ENCODE results near the gene NACAD.

Gene NACAD

DNA sequence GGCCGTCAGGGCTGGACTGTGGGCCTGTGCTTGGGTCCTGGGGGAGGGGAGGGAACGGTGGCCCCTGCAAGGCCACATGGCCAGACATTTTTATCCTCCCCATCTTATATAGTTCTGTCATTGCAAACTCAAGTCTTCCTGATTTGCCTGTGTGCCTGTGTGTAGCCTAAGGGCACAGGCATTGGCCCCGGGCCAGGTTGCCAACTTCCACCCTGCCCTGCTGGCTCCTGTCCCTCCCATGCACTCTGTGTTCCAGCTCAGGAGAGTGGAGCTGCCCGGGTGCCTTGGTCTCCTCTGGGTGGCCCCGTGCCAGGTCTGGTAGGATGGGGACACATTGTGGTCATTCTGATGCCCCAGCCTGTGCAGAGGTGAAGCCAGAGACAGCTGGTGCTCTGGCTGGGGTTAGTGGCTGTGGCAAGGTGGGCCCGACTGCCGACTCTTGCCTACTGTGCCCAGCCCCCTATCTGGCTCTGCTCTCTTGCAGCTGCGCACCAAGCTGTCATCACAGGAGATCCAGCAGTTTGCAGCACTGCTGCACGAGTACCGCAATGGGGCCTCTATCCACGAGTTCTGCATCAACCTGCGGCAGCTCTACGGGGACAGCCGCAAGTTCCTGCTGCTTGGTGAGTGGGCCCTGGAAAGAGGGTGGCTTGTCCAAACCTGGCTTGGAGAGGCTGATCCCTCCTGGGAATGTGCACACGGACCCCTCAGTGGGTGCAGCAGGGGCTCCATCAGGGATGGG is 14.8 kb downstream of the NACAD start:
- no peak for DNase-seq (ENCODE audit: low read depth in 2 of 2)

DNA sequence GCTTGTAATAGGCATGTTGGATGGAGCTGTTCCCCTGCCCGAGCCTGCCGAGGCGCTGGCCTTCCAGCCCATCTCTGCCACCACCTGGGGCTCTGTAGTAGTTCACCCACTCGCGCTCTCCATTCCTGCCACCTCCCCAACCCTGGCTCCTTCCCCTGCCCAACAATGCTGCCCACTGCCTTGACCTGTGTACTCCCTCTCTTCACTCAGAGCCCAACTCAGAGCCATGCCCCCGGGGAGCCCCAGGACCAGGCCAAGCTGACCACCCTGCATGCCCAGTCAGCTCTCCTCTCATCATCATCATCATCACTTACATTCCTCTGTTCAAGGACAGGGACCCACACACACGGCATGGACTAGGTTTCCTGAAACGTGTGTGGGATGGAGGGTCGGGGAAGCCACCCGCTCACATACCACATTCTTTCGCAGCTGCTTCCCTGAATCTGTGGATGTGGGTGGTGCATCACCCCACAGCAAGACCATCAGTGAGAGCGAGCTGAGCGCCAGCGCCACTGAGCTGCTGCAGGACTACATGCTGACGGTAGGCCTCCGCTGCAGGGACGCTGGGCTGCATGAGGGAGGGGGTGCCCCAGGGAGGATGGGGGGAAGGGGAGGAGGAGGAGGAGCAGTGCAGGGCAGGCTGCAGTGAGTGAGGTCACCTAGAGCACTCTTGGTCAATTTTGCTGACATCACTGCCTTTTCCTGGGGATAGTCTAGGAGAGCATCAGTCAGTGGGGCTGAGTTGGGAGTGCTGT is 15.6 kb downstream of the NACAD start:
- no peak for DNase-seq (ENCODE audit: low read depth in 2 of 2)

DNA sequence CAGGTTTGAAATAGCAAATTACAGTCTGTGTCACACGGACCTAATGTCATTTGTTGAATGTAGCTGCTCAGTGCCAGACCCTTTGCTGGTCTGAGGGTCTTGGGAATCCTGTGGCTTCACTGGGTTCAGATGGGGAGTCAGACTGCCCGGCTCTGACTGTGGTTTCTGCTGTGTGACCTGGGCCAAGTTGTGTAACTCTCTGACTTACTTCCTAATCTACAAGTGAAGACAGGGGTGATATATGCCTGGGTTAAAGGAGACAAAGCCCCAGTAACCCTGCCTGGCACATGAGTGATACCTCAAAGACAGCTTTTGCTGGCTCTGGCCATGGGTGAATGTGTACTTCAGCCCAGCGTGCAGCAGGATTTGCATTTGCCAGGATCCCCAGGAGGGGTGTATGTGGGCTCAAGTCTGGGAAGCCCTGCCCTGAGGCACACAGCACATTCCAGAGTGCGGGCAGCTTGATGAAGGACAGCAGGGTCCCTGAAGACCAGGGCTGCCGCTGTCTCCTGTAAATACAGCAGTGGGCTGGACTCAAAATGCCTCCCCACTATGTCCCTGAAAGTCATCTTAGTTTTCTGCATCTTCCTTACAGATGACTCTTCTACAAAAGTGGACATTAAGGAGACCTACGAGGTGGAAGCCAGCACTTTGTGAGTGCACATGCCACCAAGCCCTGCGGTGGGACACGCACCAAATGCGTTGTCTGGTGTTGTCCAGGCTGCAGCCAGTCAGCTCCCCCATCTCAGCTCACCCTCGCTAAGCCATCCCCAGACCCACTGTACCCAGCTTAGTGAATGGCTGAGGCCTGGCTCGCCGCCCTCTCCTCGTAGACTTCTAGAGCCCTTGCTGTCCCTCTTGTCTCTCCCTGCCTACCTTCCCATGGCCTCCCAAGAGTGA is 16.4 kb downstream of the NACAD start:
- DNase-seq (ENCODE audit: low read depth in 2 of 2), result no peak

DNA sequence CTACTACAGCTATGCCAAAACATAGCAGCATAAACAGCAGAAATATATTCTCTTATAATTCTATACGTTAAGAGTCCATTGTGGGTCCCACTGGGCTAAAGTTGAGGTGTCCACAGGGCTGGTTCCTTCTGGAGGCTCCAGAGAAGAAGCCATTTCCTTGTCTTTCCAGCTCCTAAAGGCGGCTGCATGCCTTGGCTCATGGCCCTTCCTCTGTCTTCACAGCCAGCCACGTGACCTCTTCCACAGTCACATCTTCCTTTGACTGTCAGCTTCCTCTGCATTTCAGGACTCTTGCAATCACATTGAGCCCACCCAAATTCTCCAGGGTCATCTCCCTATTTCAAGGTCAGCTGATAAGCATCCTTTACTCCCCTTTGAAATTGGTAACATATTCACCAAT is 17.2 kb downstream of the NACAD start:
- DNase-seq (ENCODE audit: low read depth in 2 of 2), result no peak

DNA sequence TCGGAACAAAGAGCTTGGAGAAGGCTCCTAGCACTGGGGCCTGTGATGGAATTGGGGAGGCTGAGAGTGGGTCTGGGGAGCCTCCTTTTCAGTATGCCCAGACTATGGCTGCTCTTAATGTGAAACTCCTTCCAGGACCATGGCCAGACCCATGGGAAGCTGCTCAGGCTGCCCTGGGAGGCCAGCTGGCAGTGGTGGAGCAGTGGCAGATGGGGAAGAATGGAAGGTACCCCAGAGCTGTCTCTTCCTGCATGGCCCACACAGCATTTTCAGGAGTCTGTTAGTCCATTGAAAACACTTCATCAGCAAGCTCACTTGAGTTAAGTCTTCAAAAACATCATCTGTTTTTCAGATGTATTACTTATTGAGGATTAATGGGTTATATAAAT is 18.5 kb downstream of the NACAD start:
- no peak for DNase-seq (ENCODE audit: low read depth in 2 of 2)

DNA sequence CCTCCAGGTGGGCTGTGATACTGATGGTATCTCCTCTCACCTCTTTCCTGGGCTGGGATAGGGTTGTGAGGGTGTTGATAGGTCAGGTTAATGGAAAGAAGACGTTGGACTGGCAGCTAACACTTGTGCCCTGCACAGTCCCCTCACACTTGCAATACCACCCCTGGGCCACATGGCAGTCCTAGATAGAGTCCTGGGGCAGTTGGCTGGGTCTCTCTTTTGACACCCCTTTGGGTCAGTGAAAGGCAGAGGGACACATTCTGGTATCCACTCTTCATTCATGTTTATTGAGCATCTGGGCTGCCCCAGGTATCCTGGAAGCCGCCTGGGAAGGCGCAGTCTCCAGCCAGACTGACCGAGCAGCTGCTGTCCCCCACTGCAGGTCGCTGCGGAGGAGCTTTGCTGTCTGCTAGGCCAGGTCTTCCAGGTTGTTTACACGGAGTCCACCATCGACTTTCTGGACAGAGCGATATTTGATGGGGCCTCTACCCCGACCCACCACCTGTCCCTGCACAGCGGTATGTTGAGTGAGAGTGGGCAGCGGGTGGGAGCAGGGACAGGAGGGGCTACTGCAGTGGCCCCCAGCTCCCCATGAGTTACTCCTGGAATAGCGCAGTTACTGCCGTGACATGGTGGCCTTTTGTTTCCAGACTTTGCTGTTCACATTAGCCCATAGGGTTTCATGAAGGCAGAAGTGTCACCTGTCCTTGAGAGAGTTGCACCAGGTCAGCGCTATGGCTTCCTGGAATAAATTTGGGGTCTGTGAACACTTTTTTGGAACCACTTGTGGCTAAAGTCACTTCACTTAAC is 19.1 kb downstream of the NACAD start:
- DNase-seq (ENCODE audit: low read depth in 2 of 2), result no peak

DNA sequence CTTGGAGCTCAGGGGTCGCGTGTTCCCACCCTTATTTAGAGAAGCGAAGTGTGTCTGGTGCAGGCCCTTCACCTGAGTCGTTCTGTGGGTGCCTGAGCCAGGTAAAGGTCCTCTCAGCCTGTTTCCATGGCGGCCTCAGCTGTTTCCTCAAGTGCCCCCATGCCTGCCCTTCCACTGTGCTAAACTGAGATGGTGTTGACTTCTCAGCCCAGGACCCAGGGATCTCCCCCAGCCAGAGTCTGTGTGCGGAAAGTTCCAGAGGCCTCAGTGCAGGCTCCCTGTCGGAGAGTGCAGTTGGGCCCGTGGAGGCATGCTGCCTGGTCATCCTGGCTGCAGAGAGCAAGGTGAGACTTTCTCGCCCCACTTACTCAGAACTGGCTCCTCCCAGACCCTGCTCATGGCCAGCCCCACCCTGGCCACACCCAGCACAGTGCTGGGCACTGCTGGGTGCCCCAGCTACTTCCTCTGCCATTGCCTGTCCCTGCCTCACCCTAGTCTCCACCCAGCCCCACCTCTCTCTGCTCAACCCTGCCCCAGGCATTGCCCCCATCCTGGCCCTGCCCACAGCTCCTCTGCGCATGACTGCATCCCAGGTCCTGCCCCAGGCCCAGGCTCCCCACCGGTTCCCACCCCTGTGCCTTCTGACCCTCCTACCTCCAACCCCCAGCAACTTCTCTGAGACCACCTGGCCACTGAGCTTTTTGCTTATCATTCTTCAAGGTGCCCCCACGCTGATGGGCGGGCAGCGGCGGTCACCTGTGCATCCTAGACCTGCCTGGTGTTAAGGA is 20.3 kb downstream of the NACAD start:
- no peak for DNase-seq (ENCODE audit: low read depth in 2 of 2)

DNA sequence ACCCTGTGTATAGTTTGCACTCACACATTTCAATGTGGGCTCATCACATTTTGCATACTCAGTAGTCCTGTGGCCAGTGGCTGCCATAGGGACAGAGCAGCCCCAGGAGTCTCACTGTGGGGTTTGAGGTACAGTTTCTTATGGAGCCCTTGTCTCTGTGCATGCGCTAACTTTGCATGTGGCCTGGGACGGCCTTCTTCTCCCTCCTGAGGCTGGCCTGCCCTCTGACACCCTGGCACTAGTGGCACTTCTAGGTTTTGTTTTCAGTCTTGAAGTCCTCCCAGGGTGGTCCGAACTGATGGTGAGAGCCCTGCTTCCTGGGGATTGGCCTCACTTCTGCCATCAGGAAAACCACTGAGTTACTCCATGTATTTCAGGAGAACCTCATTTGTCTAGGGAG is 21.2 kb downstream of the NACAD start:
- DNase-seq (ENCODE audit: low read depth in 2 of 2), result no peak

DNA sequence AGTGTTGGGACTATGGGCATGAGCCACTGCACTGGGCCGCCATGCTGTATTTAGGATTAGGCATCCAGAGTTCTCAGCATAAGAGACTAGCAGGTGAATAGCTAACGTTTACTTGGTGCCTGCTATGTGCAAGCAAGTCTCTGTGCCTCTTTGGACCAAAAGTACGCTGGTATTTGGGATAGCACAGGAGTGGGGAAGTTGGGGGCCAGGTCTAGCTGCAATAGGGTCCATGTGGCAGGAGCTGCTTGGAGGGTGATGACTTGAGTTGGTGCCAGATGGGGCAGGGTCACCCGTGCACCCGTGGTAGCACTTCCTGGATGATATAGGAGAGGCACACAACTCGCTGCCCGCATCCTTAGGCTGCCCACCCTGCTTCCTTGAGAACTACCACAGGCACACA is 22.4 kb downstream of the NACAD start:
- no peak for DNase-seq (ENCODE audit: low read depth in 2 of 2)

DNA sequence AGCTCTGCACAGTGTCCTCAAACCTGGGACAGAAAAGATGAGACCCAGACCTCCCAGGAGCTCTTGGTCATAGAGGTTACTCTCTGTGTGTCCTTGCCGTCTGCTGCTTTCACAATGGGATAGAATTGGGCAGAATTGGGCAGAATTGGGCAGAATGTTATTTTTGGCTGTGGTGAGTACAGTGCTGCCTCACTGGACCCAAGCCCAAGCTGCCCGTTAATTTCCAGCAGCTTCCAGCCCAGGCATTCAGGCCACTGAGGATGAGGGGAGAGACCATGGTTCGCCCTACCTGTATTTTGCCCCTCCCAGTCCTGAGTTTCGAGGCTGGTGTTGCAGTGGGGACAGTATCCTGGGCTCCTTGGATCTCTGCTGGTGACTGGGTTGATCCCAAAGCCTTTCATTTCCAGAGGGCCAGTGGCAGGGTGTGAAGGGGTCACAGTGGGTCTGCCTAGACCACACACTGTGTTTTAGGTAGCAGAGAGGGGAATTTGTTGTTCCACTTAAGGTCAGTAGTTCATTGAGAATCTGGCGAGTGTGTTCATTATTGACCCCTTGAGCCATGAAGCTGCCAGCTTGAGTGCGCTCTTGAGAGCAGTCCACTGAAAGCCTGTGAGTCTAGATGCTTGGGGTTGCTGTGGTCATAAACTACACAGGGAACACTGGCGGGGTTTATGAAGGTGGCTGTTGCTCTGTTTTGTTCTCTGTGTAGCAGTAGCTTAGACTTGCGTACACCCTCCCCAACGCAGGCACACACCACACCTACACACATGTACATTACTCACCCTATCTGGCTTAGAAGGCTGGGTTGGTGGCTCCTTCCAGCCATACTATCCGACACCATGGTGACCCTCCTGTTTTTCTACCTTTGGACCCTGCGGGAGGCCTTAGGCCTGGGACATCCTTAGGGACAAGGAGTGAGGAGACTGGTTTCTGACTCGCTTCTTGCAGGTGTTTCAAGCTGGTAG is 23.5 kb downstream of the NACAD start:
- DNase-seq (ENCODE audit: low read depth in 2 of 2), result no peak

DNA sequence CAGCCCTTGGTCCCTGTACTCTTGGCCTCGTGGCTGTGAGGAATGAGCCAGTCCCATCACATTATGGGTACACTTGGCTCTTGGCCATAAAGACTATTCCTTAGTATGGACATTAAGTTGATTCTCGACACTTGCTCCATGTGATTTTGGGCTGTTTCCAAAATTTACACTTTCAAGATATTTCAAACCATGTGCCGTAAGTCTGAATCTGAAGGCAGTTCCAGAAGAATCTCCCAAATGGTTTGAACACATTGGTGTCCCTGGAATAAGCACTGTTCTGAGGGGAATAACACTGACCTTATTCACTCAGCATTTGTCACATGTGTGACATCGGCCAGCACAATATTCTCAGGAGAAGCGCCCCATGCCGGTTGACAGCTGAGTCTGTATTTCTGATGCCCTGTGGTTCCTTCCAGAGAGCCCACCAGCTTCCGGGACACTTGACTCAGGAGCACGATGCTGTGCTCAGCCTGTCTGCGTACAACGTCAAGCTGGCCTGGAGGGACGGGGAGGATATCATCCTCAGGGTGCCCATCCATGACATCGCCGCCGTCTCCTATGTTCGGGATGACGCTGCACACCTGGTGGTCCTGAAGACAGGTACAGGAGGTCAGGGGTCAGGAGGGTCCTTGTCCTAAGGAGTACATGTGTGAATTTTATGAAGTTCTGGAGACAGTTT is 24.6 kb downstream of the NACAD start:
- no peak for DNase-seq (ENCODE audit: low read depth in 2 of 2)

DNA sequence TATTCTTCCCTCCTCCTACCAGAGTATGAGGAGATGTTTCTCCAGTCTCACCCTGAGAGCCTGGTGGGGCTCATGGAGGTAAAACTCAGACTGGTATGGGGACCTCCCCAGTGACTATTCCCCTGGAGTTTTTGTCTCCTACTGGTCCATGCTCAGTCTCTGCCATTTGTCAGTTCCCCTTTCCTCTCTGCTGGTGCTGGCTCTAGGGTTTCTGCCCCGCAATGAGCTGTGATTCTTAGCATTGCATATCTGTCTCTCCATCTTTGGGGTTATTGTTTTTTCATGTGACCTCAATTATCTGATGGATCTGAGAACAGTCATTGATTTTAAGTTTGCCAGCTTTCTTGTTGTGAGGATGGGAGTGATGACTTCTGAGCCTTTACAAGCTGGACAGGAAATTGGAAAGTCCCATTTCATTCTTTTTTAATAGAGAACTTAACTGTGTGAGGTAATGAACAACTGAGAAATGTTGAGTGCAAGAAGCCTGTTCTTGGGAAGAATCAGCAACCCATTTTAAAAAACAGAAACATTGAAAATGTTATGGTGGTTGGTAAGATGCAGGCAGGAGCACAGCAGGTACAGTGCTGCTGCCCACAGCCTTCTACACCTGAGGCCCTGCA is 26.9 kb downstream of the NACAD start:
- no peak for DNase-seq (ENCODE audit: low read depth in 2 of 2)

DNA sequence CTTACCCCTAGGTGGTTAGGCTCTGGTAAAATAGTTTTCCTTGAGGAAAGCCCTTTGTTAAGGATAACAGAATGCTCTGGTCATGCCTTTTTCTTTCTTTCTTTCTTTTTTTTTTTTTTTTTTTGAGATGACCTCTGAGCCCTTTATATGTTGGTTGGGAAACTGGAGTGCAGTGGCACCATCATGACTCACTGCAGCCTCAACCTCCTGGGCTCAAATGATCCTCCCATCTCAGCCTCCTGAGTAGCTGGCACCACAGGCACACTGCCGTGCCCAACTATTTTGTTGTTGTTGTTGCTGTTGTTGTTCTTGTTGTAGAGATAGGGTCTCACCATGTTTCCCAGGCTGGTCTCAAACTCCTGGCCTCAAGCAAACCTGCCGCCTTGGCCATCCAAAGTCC is 27.4 kb downstream of the NACAD start:
- DNase-seq (ENCODE audit: low read depth in 2 of 2), result no peak

DNA sequence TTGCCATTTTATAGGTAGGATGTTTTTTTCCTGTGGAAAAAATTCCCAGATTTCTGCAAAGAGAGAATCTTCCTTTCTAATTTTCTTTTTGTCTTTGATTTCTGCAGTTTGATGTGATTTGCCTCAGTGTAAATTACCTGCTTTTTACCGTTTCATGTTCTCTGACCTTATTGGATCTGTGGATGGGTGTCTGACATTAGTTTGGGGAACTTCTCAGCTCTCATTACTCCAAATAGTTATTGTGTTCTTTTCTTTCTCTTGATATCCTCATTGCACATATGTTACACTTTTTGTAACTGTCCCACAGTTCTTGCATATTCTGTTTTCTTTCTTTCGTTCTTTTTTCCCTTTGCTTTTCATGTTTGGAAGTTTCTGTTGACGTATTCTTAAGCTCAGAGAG is 28.5 kb downstream of the NACAD start:
- DNase-seq (ENCODE audit: low read depth in 2 of 2), result no peak

DNA sequence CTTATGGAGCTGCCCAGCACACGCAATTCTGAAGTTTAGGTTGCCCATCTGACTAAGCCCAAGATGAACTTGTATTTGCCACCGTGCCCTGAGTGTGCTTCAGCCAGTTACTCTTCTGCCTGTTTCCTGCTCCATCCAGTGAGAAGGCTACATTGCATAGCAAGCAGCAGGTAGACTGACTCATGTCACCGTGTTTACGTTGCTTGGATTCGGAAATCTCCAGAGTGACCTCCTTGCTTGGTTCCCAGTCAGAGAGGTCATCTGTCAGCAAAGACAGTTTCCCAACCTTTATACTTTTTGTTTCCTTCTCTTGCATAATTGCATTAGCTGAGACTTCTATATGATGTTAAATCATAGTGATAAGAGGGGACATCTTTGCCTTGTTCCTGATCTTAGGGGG is 30.9 kb downstream of the NACAD start:
- no peak for DNase-seq (ENCODE audit: low read depth in 2 of 2)

DNA sequence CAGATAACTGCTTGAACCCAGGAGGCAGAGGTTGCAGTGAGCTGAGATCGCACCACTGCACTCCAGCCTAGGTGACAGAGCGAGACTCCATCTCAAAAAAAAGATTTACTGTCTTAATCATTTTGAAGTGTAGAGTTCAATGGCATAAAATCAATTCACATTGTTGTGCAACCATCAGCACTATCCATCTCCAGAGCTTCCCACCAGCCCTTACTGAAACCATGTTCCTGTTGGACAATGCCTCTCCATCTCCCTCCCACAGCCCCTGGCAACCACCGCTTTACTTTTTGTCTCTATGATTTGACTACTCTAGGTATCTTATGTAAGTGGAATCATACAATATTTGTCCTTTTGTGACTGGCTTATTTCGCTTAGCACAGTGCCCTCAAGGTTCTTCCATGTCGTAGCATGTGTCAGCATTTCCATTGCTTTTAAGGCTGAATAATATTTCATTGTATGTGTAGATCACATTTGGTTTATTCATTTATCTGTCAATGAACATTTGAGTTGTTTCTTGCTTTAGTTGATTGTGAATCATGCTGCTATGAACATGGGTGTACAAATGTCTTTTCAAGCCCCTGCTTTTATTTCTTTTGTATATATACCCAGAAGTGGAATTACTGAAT is 33.1 kb downstream of the NACAD start:
- DNase-seq (ENCODE audit: low read depth in 2 of 2), result no peak

DNA sequence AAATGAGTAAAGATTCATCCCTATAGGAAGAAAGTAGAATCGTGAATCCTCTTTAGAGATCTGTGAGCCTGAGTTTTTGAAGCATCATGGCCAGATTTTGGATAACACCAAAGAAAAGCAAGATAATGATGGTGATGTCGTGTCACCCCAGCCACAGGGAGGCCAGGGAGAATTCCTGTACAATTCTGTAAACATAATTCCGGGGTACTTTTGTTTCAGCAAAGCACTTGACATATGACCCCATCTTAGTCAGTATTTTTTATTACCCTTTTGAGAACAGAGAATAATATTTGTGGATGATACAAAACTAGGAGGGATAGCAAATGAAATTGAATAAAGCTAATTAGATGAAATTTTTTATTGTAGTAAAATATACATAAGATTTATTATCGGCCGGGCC is 33.8 kb downstream of the NACAD start:
- no peak for DNase-seq (ENCODE audit: low read depth in 2 of 2)

DNA sequence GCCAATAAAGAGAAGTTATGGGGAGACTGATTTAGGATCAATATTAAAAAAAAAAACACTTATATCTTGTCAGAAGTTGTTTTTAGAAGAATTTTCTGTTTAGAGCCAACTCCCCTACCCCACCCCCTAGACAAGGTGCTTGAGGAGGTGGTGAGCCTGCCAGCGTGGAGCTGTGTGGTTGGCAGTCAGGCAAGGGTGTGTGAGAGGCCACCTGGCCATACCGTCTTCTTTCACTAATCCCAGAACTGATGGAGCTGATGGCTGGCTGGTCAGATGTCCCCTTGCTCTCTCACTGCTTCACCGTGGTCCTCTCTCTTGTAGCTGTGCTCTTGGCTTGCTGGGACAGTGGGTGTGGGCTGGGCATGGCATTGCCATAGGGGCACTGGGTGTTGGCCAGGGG is 34.3 kb downstream of the NACAD start:
- no peak for DNase-seq (ENCODE audit: low read depth in 2 of 2)

Measured in stimulated activated CD4-positive, alpha-beta T cell treated with anti-CD3 and anti-CD28 coated beads, Interleukin-4, amount 100 ng/mL, for 48 hours (primary cell).